Dermis microvascular lymphatic vessel endothelial cell (primary cell): ENCODE data around the gene PLEKHA1. TPM values are rescaled to one million over a fixed set of nuclear protein-coding genes. Genes with fewer than 3 reads are reported as not detected.

Experiments
- DNase-seq, 2 donors: peaks; one replicate each; pipeline versions ENCODE4 v3.0.0 to v3.0.0-alpha.2; 2010; ENCODE audit warnings: low read depth in 2 of 2
- total RNA-seq: library from RNA; depleted of rRNA; stranded (reverse); fragments of >200 nt; gene quantifications from 2 replicates; pipeline ENCODE4 v1.2.1, GENCODE V29; 2014

PLEKHA1 gene
- total RNA-seq, 1 donor from 2014 or later = 21.7 TPM

GRCh38 chr10:122476333-122476695 is 101.8 kb downstream of the PLEKHA1 start:
- DNase-seq = no peak

- DNase-seq = no peak
These were observed 102.9 kb downstream of the PLEKHA1 start for GRCh38 chr10:122477436-122477835.

- DNase-seq = no peak
These were observed 104.5 kb downstream of the PLEKHA1 start for GRCh38 chr10:122478971-122479370.

GRCh38 chr10:122480146-122480833 is 105.8 kb downstream of the PLEKHA1 start:
- no peak for DNase-seq

- DNase-seq = no peak
These were observed 107.0 kb downstream of the PLEKHA1 start for GRCh38 chr10:122481296-122482056.

Other genes starting within 250 kb of the PLEKHA1 start
- under 0.01 TPM in 1 of 2 replicates, not detected in the other for gene BTBD16, start 103.4 kb upstream of the PLEKHA1 start, total RNA-seq
- gene ARMS2, start 79.9 kb downstream of the PLEKHA1 start, total RNA-seq = not detected in 2 replicates
- gene HTRA1, start 86.8 kb downstream of the PLEKHA1 start, total RNA-seq = 60.7 and 80.4 TPM in 2 replicates
- not detected in 2 replicates for gene DMBT1, start 186.0 kb downstream of the PLEKHA1 start, total RNA-seq